OCI-M1 (cell line): Measurements from ENCODE around the gene CECR2.

Experiments
- DNase-seq: peaks from one replicate; lab custom pipeline; 2025; lab: John Stamatoyannopoulos, UW

The CECR2 gene

GRCh38 chr22:17606496-17606895 is 237.2 kb downstream of the CECR2 start:
- DNase-seq = peak; percentile 23
